Measurements from ENCODE around the gene ZNF385A.
"Not testable (repeated sequence)": the region's sequence is repeated elsewhere in the genome, so short reads cannot be mapped to it uniquely, and the experiment has no call there.

ZNF385A gene

DNA sequence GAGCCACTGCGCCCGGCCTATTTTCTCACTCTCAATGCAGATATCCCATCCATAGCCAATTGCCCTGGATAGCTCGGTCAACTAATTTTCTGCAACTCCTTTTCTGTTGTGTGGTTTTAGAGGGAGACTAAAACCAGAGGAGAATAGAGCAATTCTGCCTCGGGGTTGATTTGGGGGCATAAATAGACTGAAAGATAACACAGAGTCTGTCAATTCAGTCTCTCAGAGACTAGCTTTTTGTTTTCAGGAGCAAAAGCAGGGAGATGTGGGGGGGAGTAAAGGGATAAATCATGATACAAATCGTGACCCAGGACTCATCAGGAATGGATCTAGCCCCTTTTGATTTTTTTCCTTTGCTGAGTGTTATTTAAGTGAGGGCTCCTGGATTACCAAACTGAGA, 53.1 kb downstream of the ZNF385A start:
- TF ChIP-seq, protein P1, sequence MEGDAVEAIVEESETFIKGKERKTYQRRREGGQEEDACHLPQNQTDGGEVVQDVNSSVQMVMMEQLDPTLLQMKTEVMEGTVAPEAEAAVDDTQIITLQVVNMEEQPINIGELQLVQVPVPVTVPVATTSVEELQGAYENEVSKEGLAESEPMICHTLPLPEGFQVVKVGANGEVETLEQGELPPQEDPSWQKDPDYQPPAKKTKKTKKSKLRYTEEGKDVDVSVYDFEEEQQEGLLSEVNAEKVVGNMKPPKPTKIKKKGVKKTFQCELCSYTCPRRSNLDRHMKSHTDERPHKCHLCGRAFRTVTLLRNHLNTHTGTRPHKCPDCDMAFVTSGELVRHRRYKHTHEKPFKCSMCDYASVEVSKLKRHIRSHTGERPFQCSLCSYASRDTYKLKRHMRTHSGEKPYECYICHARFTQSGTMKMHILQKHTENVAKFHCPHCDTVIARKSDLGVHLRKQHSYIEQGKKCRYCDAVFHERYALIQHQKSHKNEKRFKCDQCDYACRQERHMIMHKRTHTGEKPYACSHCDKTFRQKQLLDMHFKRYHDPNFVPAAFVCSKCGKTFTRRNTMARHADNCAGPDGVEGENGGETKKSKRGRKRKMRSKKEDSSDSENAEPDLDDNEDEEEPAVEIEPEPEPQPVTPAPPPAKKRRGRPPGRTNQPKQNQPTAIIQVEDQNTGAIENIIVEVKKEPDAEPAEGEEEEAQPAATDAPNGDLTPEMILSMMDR (conservative IDR thresholded peaks at IDR 0.05; ENCODE audit: low read length), result no peak
- H3K4me3 ChIP-seq (ENCODE audit: low read length), result no peak overlapping the region
- no peak for DNase-seq (ENCODE audit: low read depth)

DNA sequence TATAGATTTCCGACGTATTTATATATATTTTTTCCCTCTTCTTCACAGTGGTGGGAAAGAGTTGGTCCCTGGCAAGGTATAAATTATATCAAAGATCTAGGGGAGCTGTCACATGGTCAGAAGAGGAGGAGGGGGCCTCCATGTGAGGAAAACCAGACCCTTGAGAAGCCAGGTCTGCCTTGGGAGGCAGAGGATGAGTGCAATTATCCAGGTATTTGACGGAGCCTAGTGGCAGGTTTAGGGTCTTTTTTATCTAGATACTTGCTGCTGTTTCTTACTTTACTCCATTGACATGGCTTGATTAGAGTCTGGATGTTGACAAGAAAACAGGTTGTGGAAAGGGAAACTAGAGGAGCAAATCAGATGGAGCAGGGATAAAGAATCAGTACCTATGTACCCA, 54.1 kb downstream of the ZNF385A start:
- H3K4me3 ChIP-seq (ENCODE audit: low read length), result no peak overlapping the region
- no peak for DNase-seq (ENCODE audit: low read depth)
- TF ChIP-seq, protein P1 (conservative IDR thresholded peaks at IDR 0.05; ENCODE audit: low read length), result no peak

DNA sequence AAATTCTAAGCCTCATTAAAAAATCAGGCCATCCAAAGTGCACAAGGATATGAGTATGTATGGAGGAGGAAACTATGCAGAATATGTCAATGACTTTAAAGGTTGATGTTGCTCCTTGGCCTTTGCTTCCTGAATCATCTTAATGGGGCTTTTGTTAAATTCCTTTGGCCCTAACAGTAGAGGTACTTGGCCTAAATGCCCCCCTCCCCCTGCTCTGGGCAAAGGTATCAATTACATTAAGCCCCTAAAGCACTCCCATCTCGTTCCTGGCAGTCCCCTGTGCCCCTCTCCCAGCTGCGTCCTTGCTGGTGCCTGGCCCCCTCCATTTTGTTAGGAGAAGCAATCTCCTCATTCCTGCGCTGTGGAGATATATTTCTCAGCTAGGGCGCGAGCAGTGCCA, 54.8 kb downstream of the ZNF385A start:
- TF ChIP-seq, protein P1 (conservative IDR thresholded peaks at IDR 0.05; ENCODE audit: low read length), result no peak
- no peak overlapping the region for H3K4me3 ChIP-seq (ENCODE audit: low read length)
- DNase-seq (ENCODE audit: low read depth), result no peak

DNA sequence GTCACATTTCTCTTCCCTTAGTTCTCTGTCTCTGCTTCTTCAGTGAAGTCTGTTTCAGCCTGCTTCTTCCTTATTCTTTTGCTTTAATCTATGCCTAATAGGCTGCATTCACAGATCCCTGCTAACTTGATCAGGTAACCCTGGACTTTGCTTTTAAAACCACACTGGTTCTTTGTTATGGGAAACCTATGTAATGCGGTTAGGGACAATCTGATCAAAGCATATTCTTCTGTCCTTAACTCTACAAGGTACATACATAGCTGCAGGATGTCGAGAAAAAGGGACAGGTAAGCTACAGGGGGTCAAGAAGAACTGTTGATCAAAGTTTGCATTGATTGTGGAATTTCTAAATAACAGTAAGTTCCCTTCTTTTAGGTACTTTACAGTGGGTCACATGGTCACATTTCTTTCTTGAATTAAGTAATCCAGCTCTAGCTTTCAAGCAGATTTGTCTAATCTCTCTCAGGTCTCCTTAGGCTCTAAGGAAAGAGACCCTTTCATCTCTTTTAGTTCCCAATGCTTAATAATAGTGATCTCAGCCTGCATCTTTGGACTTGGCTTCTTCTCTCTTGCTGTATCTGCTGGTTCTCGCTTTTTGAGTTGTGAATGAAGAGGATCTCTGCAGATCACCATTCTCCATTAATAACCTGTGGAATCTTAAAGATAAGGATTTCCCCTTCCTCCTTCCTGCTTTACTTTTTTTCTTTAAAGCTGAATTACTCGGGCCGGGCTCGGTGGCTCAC, 55.8 kb downstream of the ZNF385A start:
- no peak overlapping the region for H3K4me3 ChIP-seq (ENCODE audit: low read length)
- TF ChIP-seq, protein P1 (conservative IDR thresholded peaks at IDR 0.05; ENCODE audit: low read length), result no peak
- DNase-seq (ENCODE audit: low read depth), result no peak

DNA sequence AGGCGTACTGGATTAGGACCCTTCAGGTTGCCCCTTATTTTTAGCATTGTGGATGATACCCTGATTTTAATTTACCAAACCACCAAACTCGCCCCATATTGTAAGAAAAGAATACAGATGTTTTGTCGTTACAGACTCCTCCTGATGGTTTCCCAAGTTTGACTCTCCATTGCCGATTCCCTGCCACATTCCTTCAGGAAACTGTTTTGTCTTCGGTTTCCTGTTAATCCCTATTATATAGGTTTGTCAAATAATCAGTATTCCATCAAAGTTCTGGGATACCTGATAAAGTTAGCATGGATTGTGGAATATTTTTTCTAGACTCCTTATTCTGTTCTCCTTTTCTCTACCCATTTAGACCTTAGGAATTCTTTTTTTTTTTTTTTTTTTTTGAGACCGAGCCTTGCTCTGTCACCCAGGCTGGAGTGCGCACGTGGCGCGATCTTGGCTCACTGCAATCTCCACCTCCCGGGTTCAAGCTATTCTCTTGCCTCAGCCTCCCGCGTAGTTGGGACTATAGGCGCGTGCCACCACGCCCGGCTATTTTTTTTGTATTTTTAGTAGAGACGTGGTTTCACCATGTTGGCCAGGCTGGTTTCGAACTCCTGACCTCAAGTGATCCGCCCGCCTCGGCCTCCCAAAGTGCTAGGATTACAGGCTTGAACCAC, 59.0 kb downstream of the ZNF385A start:
- H3K4me3 ChIP-seq (ENCODE audit: low read length), result peak overlapping the region; percentile 97

DNA sequence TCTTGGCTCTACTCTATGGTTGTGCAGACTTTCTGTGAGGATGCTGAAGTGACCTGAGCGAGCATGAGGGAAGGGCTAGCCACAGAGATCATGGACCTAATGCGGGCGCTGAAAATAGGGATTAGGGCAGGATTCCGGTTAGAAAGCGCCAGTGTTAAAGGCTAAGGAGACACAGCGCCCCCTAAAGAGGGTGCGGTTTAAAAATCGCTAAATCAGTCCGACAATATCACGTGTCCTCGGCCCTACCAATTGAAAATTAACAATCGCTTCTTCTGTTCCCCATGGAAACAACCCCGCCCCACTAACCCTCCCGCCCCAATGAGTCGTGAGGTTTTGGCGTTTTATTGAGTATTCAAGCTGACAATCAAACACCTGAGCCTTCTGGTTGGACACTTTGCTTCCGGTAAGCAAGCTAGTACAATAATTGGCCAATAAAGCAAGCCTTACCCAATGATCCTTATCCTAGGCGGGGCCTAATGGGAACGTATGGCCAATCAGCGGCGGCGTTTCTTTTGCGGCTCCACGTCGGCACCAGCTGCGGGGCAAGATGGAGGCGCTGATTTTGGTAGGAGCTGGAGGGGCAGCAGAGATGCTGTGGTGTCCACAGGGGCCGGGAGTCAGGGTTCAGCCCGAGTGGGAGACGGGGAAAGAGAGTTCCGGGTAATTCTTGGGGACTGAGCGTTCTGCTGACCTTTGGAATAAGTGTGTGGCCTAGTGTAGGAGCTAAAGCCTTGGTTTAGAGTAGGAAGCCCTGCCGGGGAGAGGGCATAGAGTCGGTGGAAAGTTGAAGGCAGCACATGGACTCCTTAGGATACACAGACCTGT, 59.7 kb downstream of the ZNF385A start, which contains the start of gene COPZ1:
Gene COPZ1 (plus strand): TSS at position 515 of the 825 bp plus-strand sequence. CDS start 33 bp downstream, at position 548.
- TF ChIP-seq, protein P1 (conservative IDR thresholded peaks at IDR 0.05; ENCODE audit: low read length), result peak; percentile 77
- peak; percentile 100 for DNase-seq (ENCODE audit: low read depth)

More for the DNA sequence above, 59.0 kb downstream of the ZNF385A start:
- DNase-seq (ENCODE audit: low read depth), result not testable (repeated sequence)

DNA sequence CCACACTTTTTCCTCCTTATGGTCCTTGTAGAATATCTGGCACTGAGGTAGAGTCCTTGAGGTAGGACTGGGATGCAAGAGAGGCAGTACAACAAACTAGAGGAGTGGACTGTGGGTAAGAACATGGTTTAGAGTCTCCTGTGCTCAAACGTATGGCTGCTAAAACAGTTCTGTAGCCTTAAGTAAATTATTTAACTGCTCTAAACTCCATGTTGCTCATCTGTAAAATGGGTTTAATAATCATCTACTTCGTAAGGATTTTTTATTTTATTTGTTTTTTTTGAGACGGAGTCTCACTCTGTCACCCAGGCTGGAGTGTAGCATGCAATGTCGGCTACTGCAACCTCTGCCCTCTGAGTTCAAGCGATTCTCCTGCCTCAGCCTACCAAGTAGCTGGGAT, 63.2 kb downstream of the ZNF385A start:
- DNase-seq (ENCODE audit: low read depth), result no peak
- H3K4me3 ChIP-seq (ENCODE audit: low read length), result no peak overlapping the region
- TF ChIP-seq, protein P1 (conservative IDR thresholded peaks at IDR 0.05; ENCODE audit: low read length), result no peak

More for the DNA sequence above, 59.7 kb downstream of the ZNF385A start, which contains the start of gene COPZ1:
- peak within 1 kb of the TSS; percentile 97 for H3K4me3 ChIP-seq (ENCODE audit: low read length)

Data from AG10803 (cell line).